K562 (cell line): ENCODE data around the gene TMEM61. TPM values are rescaled to one million over a fixed set of nuclear protein-coding genes. Genes with fewer than 3 reads are reported as not detected.

Experiments used
- ATF7 ChIP-seq: fragments of 450-650 bp; IDR thresholded peaks from 2 replicates; pipeline ENCODE4 v1.7.1; 2014; ENCODE audit warnings: mild to moderate bottlenecking, moderate library complexity
- CEBPB ChIP-seq: fragments of 450-650 bp; IDR thresholded peaks from 2 replicates; pipeline ENCODE4 v1.6.1; 2016; ENCODE audit warnings: missing genetic modification characterization, missing compliant biosample characterization
- CREM ChIP-seq: IDR thresholded peaks from 2 replicates; pipeline ENCODE4 v1.6.1; 2014; ENCODE audit warnings: antibody characterized with exemption, low read depth
- GATAD2A ChIP-seq: fragments of 450-650 bp; IDR thresholded peaks from 2 replicates; pipeline ENCODE4 v1.6.1; 2017
- GATAD2B ChIP-seq: fragments of 450-650 bp; IDR thresholded peaks from 2 replicates; pipeline ENCODE4 v1.6.1; 2017; ENCODE audit warnings: mild to moderate bottlenecking, borderline replicate concordance
- JUN ChIP-seq, 2 experiments: sonication (generic) in 1 of 2; formaldehyde crosslinking in 1 of 2; IDR thresholded peaks; 2 replicates each; pipeline versions ENCODE4 v1.6.1 to v1.8.0; 2012 to 2022; ENCODE audit warnings: borderline replicate concordance in 2 of 2, mild to moderate bottlenecking in 2 of 2, improper control_type of control experiment in 1 of 2, low read depth in 1 of 2, low read length in 1 of 2, missing genetic modification reagents in 1 of 2
- NCOA4 ChIP-seq: fragments of 450-650 bp; IDR thresholded peaks from 2 replicates; pipeline ENCODE4 v1.6.1; 2018; ENCODE audit warnings: mild to moderate bottlenecking; ENCODE audit not compliant: partially characterized antibody
- POLR2H ChIP-seq: IDR thresholded peaks from 2 replicates; pipeline ENCODE4 v1.6.1; 2016; ENCODE audit warnings: missing genetic modification characterization, low read depth, mild to moderate bottlenecking, control low read depth, missing compliant biosample characterization, moderate library complexity
- RAD21 ChIP-seq, 2 experiments: fragments of 250-450 bp in 1 of 2; fragments of 450-650 bp in 1 of 2; sonication (Bioruptor Pico) in 1 of 2; formaldehyde crosslinking in 1 of 2; IDR thresholded peaks in 1 of 2; conservative IDR thresholded peaks in 1 of 2; 2 replicates each; pipeline versions ENCODE4 v1.4.0 to v1.8.0; 2020 to 2022; ENCODE audit warnings: mild to moderate bottlenecking in 2 of 2, moderate library complexity in 1 of 2
- SMAD3 ChIP-seq: fragments of 450-650 bp; formaldehyde crosslinking; conservative IDR thresholded peaks from 2 replicates; pipeline ENCODE4 v1.4.0; 2020; ENCODE audit warnings: mild to moderate bottlenecking
- SMARCC2 ChIP-seq: fragments of 450-650 bp; IDR thresholded peaks from 2 replicates; pipeline ENCODE4 v1.6.1; 2017; ENCODE audit warnings: antibody characterized with exemption, moderate library complexity, mild to moderate bottlenecking, low read depth
- SMC3 ChIP-seq: conservative IDR thresholded peaks from 2 replicates; pipeline ENCODE4 v1.6.1; 2011; ENCODE audit warnings: low read depth, low read length, improper control_type of control experiment; ENCODE audit not compliant: insufficient read depth
- SRSF1 ChIP-seq: fragments of 200-400 bp; formaldehyde crosslinking; IDR thresholded peaks from 2 replicates; pipeline ENCODE4 v1.6.1; 2017; ENCODE audit warnings: mild to moderate bottlenecking, low read depth, low read length, moderate library complexity
- SRSF3 ChIP-seq: fragments of 200-400 bp; formaldehyde crosslinking; IDR thresholded peaks from 2 replicates; pipeline ENCODE4 v1.6.1; 2016; ENCODE audit warnings: mild to moderate bottlenecking, low read length, moderate library complexity; ENCODE audit not compliant: insufficient read depth
- XRCC3 ChIP-seq: fragments of 450-650 bp; IDR thresholded peaks from 2 replicates; pipeline ENCODE4 v1.6.1; 2017; ENCODE audit warnings: mild to moderate bottlenecking, moderate library complexity
- ZNF274 ChIP-seq: IDR thresholded peaks from 2 replicates; pipeline ENCODE4 v1.6.1; 2011; ENCODE audit warnings: low read depth, mild to moderate bottlenecking, low read length, moderate library complexity, borderline replicate concordance
- polyA plus RNA-seq, 8 experiments: library from polyadenylated mRNA; depleted of rRNA in 4 of 8; stranded (reverse) in 5 of 8; unstranded in 3 of 8; fragments of >200 nt; fragmentation: Nextera tagmentation in 2 of 8; fragmentation: Illumina TruSeq in 1 of 8; extraction: Ambion mirVana in 2 of 8; extraction: Trizol in 1 of 8; gene quantifications; 2 replicates each; pipeline versions ENCODE4 v1.2.1 to v1.2.3, GENCODE V29; 2011 to 2014; ENCODE audit warnings: inconsistent platforms in 1 of 8, missing spikeins in 1 of 8
- total RNA-seq, 7 experiments: library from RNA; depleted of rRNA in 6 of 7; stranded (reverse); fragments of >200 nt in 6 of 7; fragmentation: Illumina TruSeq in 2 of 7; extraction: Trizol in 2 of 7; gene quantifications; 2 replicates each; pipeline versions ENCODE4 v1.2.1 to v1.2.3, GENCODE V29; 2011 to 2021; ENCODE audit warnings: low replicate concordance in 1 of 7
- TF ChIP-seq, protein P1 (sequence below): sonication (generic); formaldehyde crosslinking; IDR thresholded peaks from 2 replicates; pipeline ENCODE4 v1.8.1; 2023; ENCODE audit warnings: missing genetic modification reagents, mild to moderate bottlenecking, borderline replicate concordance
- TF ChIP-seq, protein P2 (sequence below): fragments of 450-650 bp; formaldehyde crosslinking; conservative IDR thresholded peaks from 2 replicates; pipeline ENCODE4 v1.4.0; 2022; ENCODE audit warnings: mild to moderate bottlenecking, missing genetic modification characterization
- TF ChIP-seq, protein P3 (sequence below): sonication (generic); formaldehyde crosslinking; IDR thresholded peaks from 2 replicates; pipeline ENCODE4 v1.8.0; 2023; ENCODE audit warnings: mild to moderate bottlenecking, missing genetic modification reagents

TMEM61 gene
- total and polyA plus RNA-seq, 9 of the 15 experiments (the other 6 are each of a cell fraction or from before 2014, with no cell fraction given): not detected

GRCh38 chr1:54950369-54951163 is 29.9 kb upstream of the TMEM61 start (continued):
- TF ChIP-seq JUN (IDR thresholded peaks at IDR 0.05; ENCODE audit: borderline replicate concordance, low read depth, low read length) (no peak), JUN (CRISPR knock-in tag; IDR thresholded peaks at IDR 0.05; ENCODE audit: borderline replicate concordance) (no peak), CEBPB (tag) (peak; percentile 35), ATF7 (peak; percentile 20; the same call in 1 of the 2 replicates), SMC3 (peak; percentile 32; the same call in 1 of the 2 replicates), XRCC3 (no peak), NCOA4 (no peak), SRSF3 (no peak), RAD21 (CRISPR knock-in tag; conservative IDR thresholded peaks at IDR 0.05 in 1 of 2, IDR thresholded peaks at IDR 0.05 in 1 of 2) (peak; percentile 80 to 90), GATAD2A (no peak), POLR2H (tag) (no peak), SRSF1 (no peak), SMARCC2 (no peak), CREM (peak; percentile 34; the same call in 1 of the 2 replicates), ZNF274 (no peak), SMAD3 (CRISPR knock-in tag) (no peak), GATAD2B (no peak)
- TF ChIP-seq, protein P1, sequence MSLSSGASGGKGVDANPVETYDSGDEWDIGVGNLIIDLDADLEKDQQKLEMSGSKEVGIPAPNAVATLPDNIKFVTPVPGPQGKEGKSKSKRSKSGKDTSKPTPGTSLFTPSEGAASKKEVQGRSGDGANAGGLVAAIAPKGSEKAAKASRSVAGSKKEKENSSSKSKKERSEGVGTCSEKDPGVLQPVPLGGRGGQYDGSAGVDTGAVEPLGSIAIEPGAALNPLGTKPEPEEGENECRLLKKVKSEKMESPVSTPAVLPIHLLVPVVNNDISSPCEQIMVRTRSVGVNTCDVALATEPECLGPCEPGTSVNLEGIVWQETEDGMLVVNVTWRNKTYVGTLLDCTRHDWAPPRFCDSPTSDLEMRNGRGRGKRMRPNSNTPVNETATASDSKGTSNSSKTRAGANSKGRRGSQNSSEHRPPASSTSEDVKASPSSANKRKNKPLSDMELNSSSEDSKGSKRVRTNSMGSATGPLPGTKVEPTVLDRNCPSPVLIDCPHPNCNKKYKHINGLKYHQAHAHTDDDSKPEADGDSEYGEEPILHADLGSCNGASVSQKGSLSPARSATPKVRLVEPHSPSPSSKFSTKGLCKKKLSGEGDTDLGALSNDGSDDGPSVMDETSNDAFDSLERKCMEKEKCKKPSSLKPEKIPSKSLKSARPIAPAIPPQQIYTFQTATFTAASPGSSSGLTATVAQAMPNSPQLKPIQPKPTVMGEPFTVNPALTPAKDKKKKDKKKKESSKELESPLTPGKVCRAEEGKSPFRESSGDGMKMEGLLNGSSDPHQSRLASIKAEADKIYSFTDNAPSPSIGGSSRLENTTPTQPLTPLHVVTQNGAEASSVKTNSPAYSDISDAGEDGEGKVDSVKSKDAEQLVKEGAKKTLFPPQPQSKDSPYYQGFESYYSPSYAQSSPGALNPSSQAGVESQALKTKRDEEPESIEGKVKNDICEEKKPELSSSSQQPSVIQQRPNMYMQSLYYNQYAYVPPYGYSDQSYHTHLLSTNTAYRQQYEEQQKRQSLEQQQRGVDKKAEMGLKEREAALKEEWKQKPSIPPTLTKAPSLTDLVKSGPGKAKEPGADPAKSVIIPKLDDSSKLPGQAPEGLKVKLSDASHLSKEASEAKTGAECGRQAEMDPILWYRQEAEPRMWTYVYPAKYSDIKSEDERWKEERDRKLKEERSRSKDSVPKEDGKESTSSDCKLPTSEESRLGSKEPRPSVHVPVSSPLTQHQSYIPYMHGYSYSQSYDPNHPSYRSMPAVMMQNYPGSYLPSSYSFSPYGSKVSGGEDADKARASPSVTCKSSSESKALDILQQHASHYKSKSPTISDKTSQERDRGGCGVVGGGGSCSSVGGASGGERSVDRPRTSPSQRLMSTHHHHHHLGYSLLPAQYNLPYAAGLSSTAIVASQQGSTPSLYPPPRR (CRISPR knock-in tag): no peak
- TF ChIP-seq, protein P2, sequence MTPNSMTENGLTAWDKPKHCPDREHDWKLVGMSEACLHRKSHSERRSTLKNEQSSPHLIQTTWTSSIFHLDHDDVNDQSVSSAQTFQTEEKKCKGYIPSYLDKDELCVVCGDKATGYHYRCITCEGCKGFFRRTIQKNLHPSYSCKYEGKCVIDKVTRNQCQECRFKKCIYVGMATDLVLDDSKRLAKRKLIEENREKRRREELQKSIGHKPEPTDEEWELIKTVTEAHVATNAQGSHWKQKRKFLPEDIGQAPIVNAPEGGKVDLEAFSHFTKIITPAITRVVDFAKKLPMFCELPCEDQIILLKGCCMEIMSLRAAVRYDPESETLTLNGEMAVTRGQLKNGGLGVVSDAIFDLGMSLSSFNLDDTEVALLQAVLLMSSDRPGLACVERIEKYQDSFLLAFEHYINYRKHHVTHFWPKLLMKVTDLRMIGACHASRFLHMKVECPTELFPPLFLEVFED: no peak
- TF ChIP-seq, protein P3, sequence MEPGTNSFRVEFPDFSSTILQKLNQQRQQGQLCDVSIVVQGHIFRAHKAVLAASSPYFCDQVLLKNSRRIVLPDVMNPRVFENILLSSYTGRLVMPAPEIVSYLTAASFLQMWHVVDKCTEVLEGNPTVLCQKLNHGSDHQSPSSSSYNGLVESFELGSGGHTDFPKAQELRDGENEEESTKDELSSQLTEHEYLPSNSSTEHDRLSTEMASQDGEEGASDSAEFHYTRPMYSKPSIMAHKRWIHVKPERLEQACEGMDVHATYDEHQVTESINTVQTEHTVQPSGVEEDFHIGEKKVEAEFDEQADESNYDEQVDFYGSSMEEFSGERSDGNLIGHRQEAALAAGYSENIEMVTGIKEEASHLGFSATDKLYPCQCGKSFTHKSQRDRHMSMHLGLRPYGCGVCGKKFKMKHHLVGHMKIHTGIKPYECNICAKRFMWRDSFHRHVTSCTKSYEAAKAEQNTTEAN (CRISPR knock-in tag): no peak
